Cardiac muscle cell (in vitro differentiated cells and primary cell): ENCODE results near the gene PRMT2. TPM values are rescaled to one million over a fixed set of nuclear protein-coding genes. Genes with fewer than 3 reads are reported as not detected.
"Not testable (repeated sequence)": the region's sequence is repeated elsewhere in the genome, so short reads cannot be mapped to it uniquely, and the experiment has no call there.

Experiments
- DNase-seq, 2 donors: peaks; one replicate each; pipeline versions ENCODE4 v3.0.0 to v3.0.0-alpha.2; 2010 to 2017; ENCODE audit warnings: low read depth in 1 of 2, low spot score in 1 of 2
- H3K27ac ChIP-seq: fragments of 200-600 bp; sonication (generic); 2 replicates; pipeline ENCODE4 v1.5.1; 2016
- H3K27me3 ChIP-seq: fragments of 200-600 bp; sonication (generic); 2 replicates; pipeline ENCODE4 v1.6.0; 2016; ENCODE audit warnings: control low read depth
- H3K36me3 ChIP-seq: fragments of 200-600 bp; sonication (generic); 2 replicates; pipeline ENCODE4 v1.5.1; 2016; ENCODE audit warnings: control low read depth
- H3K4me1 ChIP-seq: fragments of 200-600 bp; sonication (generic); 2 replicates; pipeline ENCODE4 v1.8.1; 2017; ENCODE audit warnings: low read depth, mild to moderate bottlenecking, mixed run types
- H3K4me3 ChIP-seq: fragments of 200-600 bp; sonication (generic); 2 replicates; pipeline ENCODE4 v1.5.1; 2016; ENCODE audit warnings: mild to moderate bottlenecking
- H3K9me3 ChIP-seq: fragments of 200-600 bp; sonication (generic); 2 replicates; pipeline ENCODE4 v1.5.1; 2017; ENCODE audit warnings: low read depth, mild to moderate bottlenecking, control low read depth
- polyA plus RNA-seq: library from polyadenylated mRNA; unstranded; fragments of >200 nt; fragmentation: Nextera tagmentation; extraction: Ambion mirVana; gene quantifications from 2 replicates; pipeline ENCODE4 v1.2.1, GENCODE V29; 2016
- total RNA-seq: library from RNA; depleted of rRNA; stranded (reverse); fragments of >200 nt; gene quantifications from 2 replicates; pipeline ENCODE4 v1.2.3, GENCODE V29; 2016
- TF ChIP-seq, protein P1 (sequence below): IDR thresholded peaks from 2 replicates; pipeline ENCODE4 v1.5.1; 2012; ENCODE audit warnings: low read depth, mild to moderate bottlenecking, low read length

Gene PRMT2
- total and polyA plus RNA-seq, 2 experiments from 2014 or later = 90.5 to 140 TPM

DNA sequence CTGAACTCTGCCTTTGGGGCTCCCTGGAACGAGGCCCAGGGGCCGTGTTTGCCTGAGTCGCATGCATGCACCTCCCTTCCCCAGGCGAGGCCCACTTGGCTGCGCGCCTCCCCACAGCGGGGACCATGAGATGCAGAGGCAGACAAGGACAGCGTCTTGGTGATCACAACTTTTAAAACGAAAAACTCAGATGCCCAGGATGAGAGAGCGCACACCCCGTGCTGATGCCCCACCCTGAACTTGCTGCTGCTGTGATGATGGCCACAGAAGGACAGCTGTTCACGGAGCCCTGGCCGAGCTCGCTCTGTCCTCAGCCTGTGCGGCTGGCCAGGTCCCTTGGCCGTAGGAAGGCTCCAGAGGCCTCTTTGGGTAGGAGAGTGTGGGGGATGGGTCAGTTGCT lies 11.4 kb upstream of the PRMT2 start:
- no peaks in the 10 kb centered on the region for H3K36me3 ChIP-seq
- no peaks in the 10 kb centered on the region for H3K27me3 ChIP-seq
- H3K27ac ChIP-seq = no peak overlapping the region
- H3K4me1 ChIP-seq = no peaks in the 10 kb centered on the region
- no peak overlapping the region for H3K4me3 ChIP-seq
- H3K9me3 ChIP-seq = no peaks in the 10 kb centered on the region
- TF ChIP-seq, protein P1, sequence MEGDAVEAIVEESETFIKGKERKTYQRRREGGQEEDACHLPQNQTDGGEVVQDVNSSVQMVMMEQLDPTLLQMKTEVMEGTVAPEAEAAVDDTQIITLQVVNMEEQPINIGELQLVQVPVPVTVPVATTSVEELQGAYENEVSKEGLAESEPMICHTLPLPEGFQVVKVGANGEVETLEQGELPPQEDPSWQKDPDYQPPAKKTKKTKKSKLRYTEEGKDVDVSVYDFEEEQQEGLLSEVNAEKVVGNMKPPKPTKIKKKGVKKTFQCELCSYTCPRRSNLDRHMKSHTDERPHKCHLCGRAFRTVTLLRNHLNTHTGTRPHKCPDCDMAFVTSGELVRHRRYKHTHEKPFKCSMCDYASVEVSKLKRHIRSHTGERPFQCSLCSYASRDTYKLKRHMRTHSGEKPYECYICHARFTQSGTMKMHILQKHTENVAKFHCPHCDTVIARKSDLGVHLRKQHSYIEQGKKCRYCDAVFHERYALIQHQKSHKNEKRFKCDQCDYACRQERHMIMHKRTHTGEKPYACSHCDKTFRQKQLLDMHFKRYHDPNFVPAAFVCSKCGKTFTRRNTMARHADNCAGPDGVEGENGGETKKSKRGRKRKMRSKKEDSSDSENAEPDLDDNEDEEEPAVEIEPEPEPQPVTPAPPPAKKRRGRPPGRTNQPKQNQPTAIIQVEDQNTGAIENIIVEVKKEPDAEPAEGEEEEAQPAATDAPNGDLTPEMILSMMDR = no peak
- DNase-seq = no peak

DNA sequence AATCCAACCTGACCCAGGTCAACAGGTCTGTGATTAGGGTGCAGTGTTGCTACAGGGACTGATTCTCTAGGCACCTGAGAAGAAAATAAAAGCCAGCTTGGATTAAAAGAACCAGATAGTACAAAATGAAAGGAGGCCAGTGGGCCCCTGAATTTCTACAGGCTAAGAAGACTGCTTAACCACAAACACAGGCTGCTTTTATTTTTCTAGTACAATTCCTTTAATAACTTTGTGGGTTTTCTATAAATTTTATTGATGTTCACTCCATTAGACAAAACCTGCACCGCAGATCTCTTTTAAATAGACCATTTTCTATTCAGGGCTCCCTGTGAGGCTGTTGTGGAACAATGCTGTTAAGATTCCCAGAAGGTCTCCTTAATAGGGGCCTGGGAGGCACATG lies 9.7 kb upstream of the PRMT2 start:
- no peak overlapping the region for H3K27ac ChIP-seq
- H3K4me3 ChIP-seq = no peak overlapping the region
- TF ChIP-seq, protein P1 = no peak
- H3K36me3 ChIP-seq = no peaks in the 10 kb centered on the region
- H3K9me3 ChIP-seq = no peaks in the 10 kb centered on the region
- no peaks in the 10 kb centered on the region for H3K27me3 ChIP-seq
- DNase-seq = no peak
- no peaks in the 10 kb centered on the region for H3K4me1 ChIP-seq

DNA sequence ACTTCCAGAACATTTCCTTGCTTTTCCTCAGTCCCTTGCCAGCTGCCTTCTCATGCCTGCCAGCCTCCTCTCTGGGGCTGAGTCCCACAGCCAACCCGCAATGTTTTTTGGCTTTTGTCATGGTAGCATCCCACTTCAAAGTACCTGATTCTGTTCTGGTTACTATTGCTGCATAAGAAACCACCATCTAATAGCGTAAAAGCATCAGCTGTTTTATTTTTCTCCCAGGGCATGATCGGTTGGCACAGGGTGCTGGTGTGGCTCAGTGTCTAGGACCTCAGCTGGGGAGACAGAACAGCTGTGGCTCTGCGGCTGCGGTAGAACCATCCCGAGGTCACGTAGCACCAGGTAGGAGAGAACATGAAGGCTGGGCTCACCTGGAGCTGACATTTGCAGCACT lies 8.9 kb upstream of the PRMT2 start:
- TF ChIP-seq, protein P1 = no peak
- Histone ChIP-seq H3K4me1 (no peaks in the 10 kb centered on the region), H3K4me3 (no peak overlapping the region), H3K27ac (no peak overlapping the region), H3K9me3 (no peaks in the 10 kb centered on the region), H3K27me3 (no peaks in the 10 kb centered on the region), H3K36me3 (no peaks in the 10 kb centered on the region)
- no peak for DNase-seq

DNA sequence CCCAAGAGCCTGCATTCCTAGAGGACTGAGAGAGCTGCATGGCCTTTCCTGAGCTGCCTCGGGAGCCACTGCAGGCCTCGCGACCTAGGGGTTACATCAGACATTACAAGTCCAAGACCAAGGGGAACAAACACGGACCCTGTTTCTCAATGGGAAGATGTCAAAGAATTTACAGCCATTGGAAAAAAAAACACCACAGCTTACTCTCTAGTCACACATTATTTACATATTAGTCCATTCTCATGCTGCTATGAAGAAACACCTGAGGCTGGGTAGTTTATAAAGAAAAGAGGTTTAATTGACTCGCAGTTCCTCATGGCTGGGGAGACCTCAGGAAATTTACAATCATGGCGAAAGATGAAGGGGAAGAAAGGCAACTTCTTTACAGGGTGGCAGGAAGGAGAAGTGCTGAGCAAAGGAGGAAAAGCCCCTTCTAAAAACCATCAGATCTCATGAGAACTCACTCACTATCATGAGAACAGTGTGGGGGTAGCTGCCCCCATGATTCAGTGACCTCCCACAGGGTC lies 8.4 kb upstream of the PRMT2 start:
- no peak overlapping the region for H3K27ac ChIP-seq
- H3K27me3 ChIP-seq = no peaks in the 10 kb centered on the region
- no peaks in the 10 kb centered on the region for H3K36me3 ChIP-seq
- no peak overlapping the region for H3K4me3 ChIP-seq
- H3K4me1 ChIP-seq = no peaks in the 10 kb centered on the region
- no peak for DNase-seq
- no peaks in the 10 kb centered on the region for H3K9me3 ChIP-seq
- TF ChIP-seq, protein P1 = no peak

DNA sequence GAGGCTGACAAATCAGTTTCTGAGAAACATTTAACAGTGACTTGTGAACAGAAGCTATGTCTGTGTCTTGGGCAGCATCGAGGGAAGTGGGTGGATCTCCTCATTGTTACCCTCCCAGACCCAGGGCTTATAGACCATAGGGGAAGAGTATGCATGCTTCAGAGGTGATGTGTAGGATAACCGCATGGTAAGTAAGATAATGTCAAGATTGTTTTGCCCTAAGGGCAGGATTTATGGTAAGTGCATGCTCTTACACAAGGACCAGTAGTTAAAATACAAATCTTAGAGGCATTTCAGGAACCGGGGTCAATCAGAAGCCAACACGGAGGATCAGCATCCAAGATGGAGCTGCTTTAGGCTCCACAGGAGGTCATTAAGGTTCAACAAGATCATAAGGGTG lies 7.7 kb upstream of the PRMT2 start:
- TF ChIP-seq, protein P1 = no peak
- DNase-seq = no peak
- Histone ChIP-seq H3K4me3 (no peak overlapping the region), H3K36me3 (no peaks in the 10 kb centered on the region), H3K9me3 (no peaks in the 10 kb centered on the region), H3K27me3 (no peaks in the 10 kb centered on the region), H3K4me1 (no peaks in the 10 kb centered on the region), H3K27ac (no peak overlapping the region)

DNA sequence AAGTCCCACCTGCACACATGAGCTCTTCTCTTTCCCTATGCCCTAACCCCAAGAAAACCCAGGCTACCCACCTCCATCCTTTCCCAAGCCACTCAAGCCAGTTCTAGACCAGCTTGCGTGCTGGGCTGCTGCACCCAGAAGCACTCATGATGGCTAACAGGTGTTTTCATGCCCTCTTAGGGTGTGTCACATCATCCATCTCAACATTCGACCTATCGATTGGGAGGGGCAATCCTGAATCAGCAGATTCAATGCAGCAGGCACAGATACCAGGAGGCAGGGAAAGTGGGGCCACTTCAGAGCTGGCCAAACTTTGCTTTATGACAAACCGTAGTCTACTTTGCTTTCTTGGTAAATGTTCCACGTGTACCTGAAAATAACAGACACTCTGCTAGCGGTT lies 6.6 kb upstream of the PRMT2 start:
- no peaks in the 10 kb centered on the region for H3K4me1 ChIP-seq
- DNase-seq = no peak
- H3K9me3 ChIP-seq = no peaks in the 10 kb centered on the region
- no peaks in the 10 kb centered on the region for H3K36me3 ChIP-seq
- no peak overlapping the region for H3K27ac ChIP-seq
- no peak overlapping the region for H3K4me3 ChIP-seq
- H3K27me3 ChIP-seq = no peaks in the 10 kb centered on the region
- TF ChIP-seq, protein P1 = no peak

DNA sequence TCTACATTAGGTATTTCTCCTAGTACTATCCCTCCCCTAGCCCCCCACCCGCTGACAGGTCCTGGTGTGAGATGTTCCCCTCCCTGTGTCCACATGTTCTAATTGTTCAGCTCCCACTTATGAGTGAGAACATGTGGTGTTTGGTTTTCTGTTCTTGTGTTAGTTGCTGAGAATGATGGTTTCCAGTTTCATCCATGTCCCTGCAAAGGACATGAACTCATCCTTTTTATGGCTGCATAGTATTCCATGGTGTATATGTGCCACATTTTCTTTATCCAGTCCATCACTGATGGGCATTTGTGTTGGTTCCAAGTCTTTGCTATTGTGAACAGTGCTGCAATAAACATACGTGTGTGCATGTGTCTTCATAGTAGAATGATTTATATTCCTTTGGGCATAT lies 4.6 kb upstream of the PRMT2 start:
- DNase-seq, H3K27me3 ChIP-seq, H3K36me3 ChIP-seq, H3K4me3 ChIP-seq, H3K9me3 ChIP-seq, H3K4me1 ChIP-seq, H3K27ac ChIP-seq: not testable (repeated sequence)
